Tibial nerve (tissue), 4 donors: ENCODE results near the gene RPAP3. TPM values are rescaled to one million over a fixed set of nuclear protein-coding genes. Genes with fewer than 3 reads are reported as not detected.

Experiments used
- DNase-seq, 2 donors: peaks; one replicate each; pipeline ENCODE4 v3.0.0-alpha.2; 2019; ENCODE audit warnings: low spot score in 2 of 2
- H3K27ac ChIP-seq, 4 donors: fragments of 200-600 bp; sonication (generic) in 3 of 4; one replicate each; pipeline ENCODE4 v1.5.1; 2017 to 2019; ENCODE audit warnings: mild to moderate bottlenecking in 1 of 4
- H3K27me3 ChIP-seq, 2 donors: fragments of 200-600 bp; sonication (generic) in 1 of 2; one replicate each; pipeline versions ENCODE4 v1.5.1 to v1.6.0; 2017 to 2019
- H3K36me3 ChIP-seq, 3 donors: fragments of 200-600 bp; sonication (generic); one replicate each; pipeline ENCODE4 v1.5.1; 2018 to 2019
- H3K4me1 ChIP-seq, 4 donors: fragments of 200-600 bp; sonication (generic) in 3 of 4; one replicate each; pipeline ENCODE4 v1.5.1; 2017 to 2019
- H3K4me3 ChIP-seq, 4 donors: fragments of 200-600 bp; sonication (generic) in 3 of 4; one replicate each; pipeline ENCODE4 v1.5.1; 2017 to 2019; ENCODE audit warnings: mild to moderate bottlenecking in 1 of 4, moderate library complexity in 1 of 4
- H3K9me3 ChIP-seq, 4 donors: fragments of 200-600 bp; sonication (generic) in 3 of 4; one replicate each; pipeline ENCODE4 v1.5.1; 2017 to 2019
- CTCF ChIP-seq, 5 experiments: fragments of 200-600 bp in 3 of 5; fragments of 450-650 bp in 2 of 5; sonication (generic) in 3 of 5; IDR thresholded peaks; one replicate each; pipeline ENCODE4 v1.5.1; 2016 to 2019; ENCODE audit warnings: antibody characterized with exemption in 5 of 5, mild to moderate bottlenecking in 3 of 5, moderate library complexity in 2 of 5
- EP300 ChIP-seq, 2 donors: sonication (generic); formaldehyde crosslinking; IDR thresholded peaks; one replicate each; pipeline ENCODE4 v1.6.1; 2017; ENCODE audit warnings: antibody characterized with exemption in 2 of 2, mild to moderate bottlenecking in 1 of 2
- POLR2A ChIP-seq, 2 donors: fragments of 450-650 bp; IDR thresholded peaks; one replicate each; pipeline ENCODE4 v1.6.1; 2017; ENCODE audit warnings: antibody characterized with exemption in 2 of 2, mild to moderate bottlenecking in 2 of 2, moderate library complexity in 2 of 2
- WGBS, 2 donors: methylation state at CpG; one replicate each; pipeline ENCODE4 v1.1.5; 2018; 5-methylcytosine and 5-hydroxymethylcytosine counted together
- total RNA-seq, 4 donors: library from RNA; depleted of rRNA; stranded (reverse); fragments of >200 nt; gene quantifications; one replicate each; pipeline ENCODE4 v1.1.0, GENCODE V29; 2016

The RPAP3 gene
- total RNA-seq, 4 donors from 2014 or later: 8.8 to 19.2 (median 15.5) TPM

GRCh38 chr12:47752552-47752951 lies 46.7 kb upstream of the RPAP3 start:
- peak overlapping the region in 1 of 4 donors; percentile 60 for H3K27ac ChIP-seq
- H3K4me1 ChIP-seq: peaks cover 0 to 37% (median 18%) of the 10 kb centered on the region in 4 donors
- 64 to 75% methylated on average over 7 of the region's 7 CpGs for WGBS, 2 donors
- H3K4me3 ChIP-seq: no peak overlapping the region
- no peaks in the 10 kb centered on the region for H3K27me3 ChIP-seq
- no peaks in the 10 kb centered on the region for H3K9me3 ChIP-seq
- no peak for TF ChIP-seq POLR2A (IDR thresholded peaks at IDR 0.05)
- TF ChIP-seq CTCF (IDR thresholded peaks at IDR 0.05): no peak
- H3K36me3 ChIP-seq: peaks cover 0 to 5% (median 0%) of the 10 kb centered on the region in 3 donors
- DNase-seq: no peak

- H3K9me3 ChIP-seq: no peaks in the 10 kb centered on the region
- peaks cover 0 to 5% (median 0%) of the 10 kb centered on the region in 3 donors for H3K36me3 ChIP-seq
- no peaks in the 10 kb centered on the region for H3K27me3 ChIP-seq
- TF ChIP-seq EP300 (IDR thresholded peaks at IDR 0.05): no peak
- no peak for TF ChIP-seq CTCF (IDR thresholded peaks at IDR 0.05)
- no peak for TF ChIP-seq POLR2A (IDR thresholded peaks at IDR 0.05)
- H3K4me1 ChIP-seq: peaks cover 0 to 36% (median 18%) of the 10 kb centered on the region in 4 donors
- no peak for DNase-seq
- H3K4me3 ChIP-seq: no peak overlapping the region
- H3K27ac ChIP-seq: no peak overlapping the region
- 81 to 92% methylated on average over 3 to 4 of the region's 4 CpGs for WGBS, 2 donors
These were observed 46.3 kb upstream of the RPAP3 start for GRCh38 chr12:47752121-47752520.

GRCh38 chr12:47751561-47751960 lies 45.7 kb upstream of the RPAP3 start:
- Histone ChIP-seq H3K27ac (no peak overlapping the region), H3K36me3 (peaks cover 0 to 5% (median 0%) of the 10 kb centered on the region in 3 donors), H3K4me3 (no peak overlapping the region), H3K27me3 (no peaks in the 10 kb centered on the region), H3K4me1 (peaks cover 0 to 36% (median 18%) of the 10 kb centered on the region in 4 donors), H3K9me3 (no peaks in the 10 kb centered on the region)
- 74 to 77% methylated on average over 9 of the region's 9 CpGs for WGBS, 2 donors
- no peak for DNase-seq
- TF ChIP-seq POLR2A (IDR thresholded peaks at IDR 0.05) (no peak), EP300 (IDR thresholded peaks at IDR 0.05) (no peak), CTCF (IDR thresholded peaks at IDR 0.05) (no peak)

GRCh38 chr12:47750916-47751470 lies 45.2 kb upstream of the RPAP3 start:
- peaks cover 0 to 31% (median 18%) of the 10 kb centered on the region in 4 donors for H3K4me1 ChIP-seq
- peaks cover 0 to 5% (median 0%) of the 10 kb centered on the region in 3 donors for H3K36me3 ChIP-seq
- no peaks in the 10 kb centered on the region for H3K27me3 ChIP-seq
- WGBS, 2 donors: 86 to 88% methylated on average over 16 to 17 of the region's 19 CpGs
- DNase-seq: no peak
- no peak overlapping the region for H3K4me3 ChIP-seq
- H3K27ac ChIP-seq: no peak overlapping the region
- H3K9me3 ChIP-seq: no peaks in the 10 kb centered on the region
- TF ChIP-seq EP300 (IDR thresholded peaks at IDR 0.05) (no peak), CTCF (IDR thresholded peaks at IDR 0.05) (no peak)

GRCh38 chr12:47750229-47750798 lies 44.5 kb upstream of the RPAP3 start:
- 84 to 87% methylated on average over 10 of the region's 10 CpGs for WGBS, 2 donors
- H3K9me3 ChIP-seq: no peaks in the 10 kb centered on the region
- H3K4me1 ChIP-seq: peaks cover 0 to 26% (median 16%) of the 10 kb centered on the region in 4 donors
- no peaks in the 10 kb centered on the region for H3K27me3 ChIP-seq
- H3K36me3 ChIP-seq: peaks cover 0 to 5% (median 0%) of the 10 kb centered on the region in 3 donors
- TF ChIP-seq CTCF (IDR thresholded peaks at IDR 0.05) (no peak), EP300 (IDR thresholded peaks at IDR 0.05) (no peak), POLR2A (IDR thresholded peaks at IDR 0.05) (no peak)
- H3K4me3 ChIP-seq: no peak overlapping the region
- no peak overlapping the region for H3K27ac ChIP-seq
- no peak for DNase-seq
